Anterior cingulate cortex (tissue), 58 donors: Measurements from ENCODE around the gene INO80D.
"Not testable (repeated sequence)": the region's sequence is repeated elsewhere in the genome, so short reads cannot be mapped to it uniquely, and the experiment has no call there.

Source experiments
- DNase-seq, 58 donors: peaks; one replicate each; lab custom pipeline; 2025; lab: John Stamatoyannopoulos, UW

Gene INO80D

GRCh38 chr2:206084439-206084869 is 1.5 kb downstream of the INO80D start:
- peak in 52 of 58 donors; percentile 6 to 64 (median 34) for DNase-seq

- peak in 4 of 58 donors; percentile 1 to 13 (median 8) for DNase-seq
Observed at GRCh38 chr2:206083602-206084438, 2.2 kb downstream of the INO80D start.

GRCh38 chr2:206082298-206082843 is 3.6 kb downstream of the INO80D start:
- DNase-seq = no peak

GRCh38 chr2:206080927-206081326 is 5.0 kb downstream of the INO80D start:
- DNase-seq = no peak

GRCh38 chr2:206079699-206080465 is 6.1 kb downstream of the INO80D start:
- DNase-seq = no peak

GRCh38 chr2:206077879-206078278 is 8.1 kb downstream of the INO80D start:
- not testable (repeated sequence) for DNase-seq

GRCh38 chr2:206075113-206075512 is 10.9 kb downstream of the INO80D start:
- DNase-seq = no peak

- DNase-seq = no peak
Observed at GRCh38 chr2:206071807-206072206, 14.2 kb downstream of the INO80D start.

- DNase-seq = no peak
Observed at GRCh38 chr2:206069417-206069816, 16.6 kb downstream of the INO80D start.

- DNase-seq = no peak
Observed at GRCh38 chr2:206068207-206068606, 17.8 kb downstream of the INO80D start.

GRCh38 chr2:206064077-206064476 is 21.9 kb downstream of the INO80D start:
- no peak for DNase-seq

- DNase-seq = no peak
Observed at GRCh38 chr2:206063635-206064034, 22.3 kb downstream of the INO80D start.

- DNase-seq = no peak
Observed at GRCh38 chr2:206062724-206063123, 23.2 kb downstream of the INO80D start.

- peak in 1 of 58 donors; percentile 30 for DNase-seq
Observed at GRCh38 chr2:206056286-206056685, 29.7 kb downstream of the INO80D start.

- no peak for DNase-seq
Observed at GRCh38 chr2:206054952-206055351, 31.0 kb downstream of the INO80D start.

GRCh38 chr2:206051912-206052311 is 34.1 kb downstream of the INO80D start:
- no peak for DNase-seq

GRCh38 chr2:206049392-206049791 is 36.6 kb downstream of the INO80D start:
- DNase-seq = no peak

- no peak for DNase-seq
Observed at GRCh38 chr2:206045251-206045650, 40.7 kb downstream of the INO80D start.

GRCh38 chr2:206040525-206040924 is 45.4 kb downstream of the INO80D start:
- no peak for DNase-seq

- not testable (repeated sequence) for DNase-seq
Observed at GRCh38 chr2:206035393-206035792, 50.6 kb downstream of the INO80D start.

GRCh38 chr2:206033452-206033851 is 52.5 kb downstream of the INO80D start:
- not testable (repeated sequence) for DNase-seq
